ENCODE data around the gene TPM4.

TPM4 gene

GRCh38 chr19:16125737-16126495 lies 49.6 kb downstream of the TPM4 start:
- no peak for DNase-seq (ENCODE audit: low read depth in 3 of 3, low spot score in 1 of 3)

- DNase-seq (ENCODE audit: low read depth in 3 of 3, low spot score in 1 of 3) = no peak
These were observed 50.8 kb downstream of the TPM4 start for GRCh38 chr19:16127080-16127479.

GRCh38 chr19:16127776-16128371 lies 51.6 kb downstream of the TPM4 start:
- DNase-seq (ENCODE audit: low read depth in 3 of 3, low spot score in 1 of 3) = no peak

GRCh38 chr19:16131648-16132047 lies 55.4 kb downstream of the TPM4 start:
- DNase-seq (ENCODE audit: low read depth in 3 of 3, low spot score in 1 of 3) = no peak

- DNase-seq (ENCODE audit: low read depth in 3 of 3, low spot score in 1 of 3) = no peak
These were observed 57.5 kb downstream of the TPM4 start for GRCh38 chr19:16133818-16134217.

- no peak for DNase-seq (ENCODE audit: low read depth in 3 of 3, low spot score in 1 of 3)
These were observed 58.2 kb downstream of the TPM4 start for GRCh38 chr19:16134510-16134909.

- DNase-seq (ENCODE audit: low read depth in 3 of 3, low spot score in 1 of 3) = no peak
These were observed 59.3 kb downstream of the TPM4 start for GRCh38 chr19:16135430-16136127.

- no peak for DNase-seq (ENCODE audit: low read depth in 3 of 3, low spot score in 1 of 3)
These were observed 60.1 kb downstream of the TPM4 start for GRCh38 chr19:16136185-16136999.

GRCh38 chr19:16139752-16140151 lies 63.5 kb downstream of the TPM4 start:
- no peak for DNase-seq (ENCODE audit: low read depth in 3 of 3, low spot score in 1 of 3)

GRCh38 chr19:16141043-16141442 lies 64.7 kb downstream of the TPM4 start:
- DNase-seq (ENCODE audit: low read depth in 3 of 3, low spot score in 1 of 3) = no peak

- no peak for DNase-seq (ENCODE audit: low read depth in 3 of 3, low spot score in 1 of 3)
These were observed 65.8 kb downstream of the TPM4 start for GRCh38 chr19:16142032-16142580.

GRCh38 chr19:16143399-16144215 lies 67.3 kb downstream of the TPM4 start, which contains the start of gene HSH2D:
HSH2D (plus strand) TSS chr19:16143685; CDS start chr19:16148751, 5,066 bp downstream.
- peak; percentile 48 to 61 (median 54) for DNase-seq (ENCODE audit: low read depth in 3 of 3, low spot score in 1 of 3)

- no peak for DNase-seq (ENCODE audit: low read depth in 3 of 3, low spot score in 1 of 3)
These were observed 67.9 kb downstream of the TPM4 start for GRCh38 chr19:16144216-16144581.

- no peak for DNase-seq (ENCODE audit: low read depth in 3 of 3, low spot score in 1 of 3)
These were observed 69.8 kb downstream of the TPM4 start for GRCh38 chr19:16146112-16146511.

GRCh38 chr19:16148443-16149229 lies 72.3 kb downstream of the TPM4 start:
- no peak for DNase-seq (ENCODE audit: low read depth in 3 of 3, low spot score in 1 of 3)

Measured in stimulated activated CD4-positive, alpha-beta T cell treated with anti-CD3 and anti-CD28 coated beads, TNF-alpha, amount 100 ng/mL, for 1 hour (primary cell).